T-helper 2 cell treated with Interferon-gamma antibody and Interleukin-4, amounts not matched to agents 100 ng/mL and 5 ng/mL, for 36 hours (primary cell): ENCODE results near the gene COBL. TPM values are rescaled to one million over a fixed set of nuclear protein-coding genes. Genes with fewer than 3 reads are reported as not detected.

Source experiments
- intact Hi-C: fragments of 100-400 bp; cut with micrococcal nuclease; formaldehyde crosslinking; loops from one replicate; pipeline ENCODE4 v1.15.1; 2023
- total RNA-seq: library from RNA; stranded (reverse); gene quantifications from 2 replicates; pipeline ENCODE4 v1.2.3, GENCODE V29; 2022

COBL gene
- total RNA-seq, 1 donor from 2014 or later: not detected

DNA sequence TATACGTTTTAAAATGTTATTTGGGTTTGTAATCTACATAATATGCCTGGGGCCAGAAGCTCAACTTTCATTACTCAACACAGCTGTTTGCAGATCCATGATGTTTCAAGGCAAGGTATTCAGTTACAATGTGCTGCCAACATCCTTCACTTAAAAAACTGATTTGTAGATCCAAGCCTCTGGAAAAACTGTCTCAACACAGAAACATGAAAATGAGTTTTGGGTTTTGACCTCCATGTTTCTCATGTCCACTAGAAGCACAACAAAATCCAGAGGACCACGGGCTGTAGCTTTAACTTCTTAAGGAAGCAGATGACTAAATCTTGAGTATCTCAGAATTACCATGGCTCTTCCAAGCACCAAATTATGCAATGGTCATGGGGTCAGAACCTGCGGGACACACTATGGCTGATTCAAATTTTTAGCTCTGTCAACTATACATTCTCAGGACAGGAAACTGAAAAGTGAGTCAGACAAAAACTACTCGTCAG lies 286.9 kb downstream of the COBL start:
- intact Hi-C loops: no loop called here

DNA sequence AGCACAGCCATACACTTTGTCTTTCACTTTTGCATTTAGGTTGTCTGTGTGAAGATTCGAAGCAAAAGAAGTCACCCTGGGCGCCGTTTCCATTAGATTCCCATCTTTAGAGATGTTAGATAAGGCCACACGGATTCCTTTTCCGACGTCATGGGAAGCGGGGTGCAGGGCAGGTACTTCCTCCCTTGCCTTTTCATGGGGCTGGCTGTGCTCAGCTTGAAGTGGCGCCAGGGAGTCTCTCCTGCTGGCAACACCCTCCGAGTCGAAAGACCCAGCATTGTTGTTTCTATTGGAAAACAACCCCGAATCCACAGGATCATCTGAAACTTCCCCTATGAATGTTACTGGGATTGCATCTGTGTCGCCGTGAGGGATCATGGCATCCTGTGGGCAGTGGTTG lies 287.5 kb downstream of the COBL start:
- intact Hi-C loops: no loop called here

DNA sequence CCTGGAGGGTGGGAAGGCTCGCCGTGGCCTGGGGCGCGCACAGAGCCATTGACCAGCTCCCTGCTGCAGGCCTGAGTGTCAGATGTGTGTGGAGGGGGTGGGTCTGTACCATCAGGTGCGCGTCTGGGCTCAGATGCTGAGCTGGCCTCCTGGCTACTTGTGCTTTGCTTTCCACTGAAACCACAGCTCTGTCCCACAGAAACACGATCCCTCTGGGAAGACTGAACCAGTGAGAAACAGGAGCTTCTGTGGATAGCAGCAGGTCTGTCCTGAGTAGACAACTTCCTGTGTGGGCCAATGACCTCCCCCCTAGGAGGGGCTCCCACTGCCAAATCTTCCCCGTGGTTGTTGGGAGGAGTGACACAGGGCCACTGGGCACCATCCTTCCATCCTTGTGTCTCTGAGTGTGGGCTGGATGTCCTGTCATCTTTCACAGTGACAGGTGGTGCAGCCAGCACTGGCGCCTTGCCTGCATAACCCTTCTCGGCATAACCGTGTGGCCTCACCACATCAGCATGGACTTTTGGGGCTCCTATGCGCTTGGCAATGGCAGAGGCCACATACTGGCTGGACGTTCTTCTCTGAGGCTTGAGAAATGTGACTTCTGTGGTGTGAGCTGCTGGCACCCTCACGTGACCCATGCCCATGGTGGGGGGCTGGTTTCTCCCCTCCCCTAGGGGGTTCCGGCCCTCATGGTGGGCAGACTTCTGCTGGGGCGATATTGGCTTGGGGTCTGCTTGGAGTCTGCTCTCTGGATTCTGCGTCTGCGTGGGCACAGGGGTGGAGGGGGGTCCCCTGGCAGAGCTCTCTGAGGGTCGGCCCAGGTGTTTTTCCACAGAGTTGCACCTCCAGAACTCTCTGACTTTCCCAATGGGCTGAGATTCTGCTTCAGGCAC lies 288.4 kb downstream of the COBL start:
- intact Hi-C loops: no loop called here

DNA sequence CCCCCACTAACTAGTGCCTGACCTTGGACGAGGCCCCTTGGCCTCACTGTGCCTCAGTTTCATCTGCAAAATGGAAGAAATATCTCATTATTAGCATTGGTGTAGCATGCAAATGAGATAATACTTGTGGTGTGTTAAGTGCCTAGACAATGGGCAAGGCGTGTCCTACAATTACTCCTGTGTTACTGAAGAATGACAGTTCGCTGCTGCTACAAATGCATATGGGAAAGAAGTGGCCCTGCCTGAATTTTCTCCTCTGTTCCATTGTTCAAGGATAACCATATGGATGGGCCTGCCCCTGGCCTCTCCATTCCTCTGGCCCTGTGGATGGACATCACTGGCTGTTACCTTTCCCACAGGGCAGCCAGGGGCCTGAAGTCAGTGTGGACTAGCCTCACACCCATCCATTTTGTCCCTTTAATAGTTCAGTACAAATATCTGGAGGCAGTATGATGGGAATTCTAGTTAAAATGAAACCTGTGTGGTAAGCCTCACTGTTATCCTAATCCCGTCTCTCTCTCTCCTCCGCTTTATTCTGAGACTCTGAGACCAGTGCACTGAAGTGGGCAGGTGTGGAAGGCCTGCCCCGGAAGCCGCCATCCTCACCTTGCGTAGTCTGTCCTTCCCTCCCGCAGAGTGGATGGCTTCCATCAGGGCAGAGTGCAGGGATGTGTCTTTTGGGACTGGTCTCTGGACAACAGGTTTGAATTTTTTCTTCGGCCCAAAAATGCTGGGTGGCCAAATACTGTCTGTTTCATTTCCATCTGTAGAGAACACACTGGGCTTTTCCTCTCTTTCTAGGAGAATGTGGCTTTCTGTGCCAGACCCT lies 289.3 kb downstream of the COBL start:
- intact Hi-C loops: no loop called here

DNA sequence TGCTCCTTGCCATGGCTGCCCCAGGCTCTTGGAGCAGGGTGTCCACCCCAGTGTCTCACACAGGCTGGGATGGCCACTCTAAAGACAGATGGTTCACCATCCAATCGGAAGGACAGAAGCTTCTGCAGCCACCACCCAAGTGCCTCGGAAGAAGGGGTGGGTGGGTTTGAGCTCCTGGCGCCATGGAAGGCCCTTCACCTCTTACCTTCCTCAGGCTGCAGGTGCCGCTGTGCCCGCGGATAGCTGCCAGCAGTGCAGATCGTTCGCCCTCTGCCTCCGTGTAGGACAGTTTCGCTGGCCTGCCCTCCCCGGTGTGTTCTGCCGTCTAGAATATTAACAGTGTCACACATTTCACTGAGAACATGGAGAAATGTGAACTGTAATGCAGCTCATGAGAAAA lies 290.3 kb downstream of the COBL start:
- intact Hi-C loops: no loop called here

DNA sequence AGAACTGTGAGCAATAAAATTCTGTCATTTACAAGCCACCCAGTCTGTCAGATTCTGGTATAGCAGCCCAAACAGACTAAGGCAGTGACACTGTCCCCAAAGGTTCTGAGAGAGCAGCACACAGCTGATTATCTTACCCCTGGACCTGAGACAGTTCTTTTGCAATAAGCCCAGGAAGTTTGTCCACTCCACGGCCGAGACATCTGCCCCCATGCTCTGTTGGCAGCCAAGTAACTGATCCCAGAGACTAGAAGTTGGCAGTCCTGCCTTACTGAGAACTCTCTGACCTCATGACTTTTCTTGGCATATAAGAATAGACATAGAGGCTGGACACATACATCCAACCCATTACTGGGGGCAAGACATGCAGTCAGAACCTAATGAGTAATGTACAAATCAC lies 290.9 kb downstream of the COBL start:
- intact Hi-C loops: no loop called here

DNA sequence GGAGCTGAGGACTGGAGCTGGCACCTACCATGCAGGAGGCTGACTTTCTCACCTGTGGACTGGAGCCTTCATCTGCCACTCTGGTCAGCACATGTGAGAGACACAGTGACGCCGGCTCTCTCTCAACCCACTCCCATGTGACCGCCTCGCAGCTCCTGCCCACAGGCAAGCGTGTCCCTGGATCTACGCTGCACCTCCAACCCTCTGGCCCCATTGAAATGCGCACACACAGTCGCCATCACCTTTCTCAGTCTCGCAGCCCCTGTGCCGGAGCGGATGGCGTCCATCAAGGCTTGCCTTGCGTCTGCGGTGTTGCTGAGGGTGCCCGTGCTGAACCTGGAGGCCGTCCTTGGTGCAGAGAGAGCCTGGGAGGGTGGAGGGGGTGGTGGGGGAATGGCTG lies 291.7 kb downstream of the COBL start:
- intact Hi-C loops: no loop called here

DNA sequence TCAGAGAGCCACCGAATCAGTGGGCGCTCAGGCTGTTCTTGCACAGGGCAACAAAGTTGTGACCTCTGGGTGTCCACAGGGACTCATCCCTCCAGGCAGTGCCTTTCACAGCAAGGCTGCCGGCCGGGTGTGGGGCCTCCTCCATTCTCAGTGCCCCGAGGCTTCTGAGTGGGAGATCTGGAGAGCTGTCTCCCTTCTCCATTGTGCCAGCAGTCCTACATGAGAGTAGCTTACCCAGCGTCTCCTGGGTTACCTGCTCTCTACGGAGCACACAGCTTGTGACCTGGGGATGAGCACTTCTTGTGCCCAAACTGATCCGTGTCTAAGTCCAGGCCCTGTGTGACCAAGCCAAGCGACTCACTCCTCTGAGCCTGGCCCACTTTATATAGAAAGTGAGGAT lies 293.1 kb downstream of the COBL start:
- intact Hi-C loops: no loop called here

DNA sequence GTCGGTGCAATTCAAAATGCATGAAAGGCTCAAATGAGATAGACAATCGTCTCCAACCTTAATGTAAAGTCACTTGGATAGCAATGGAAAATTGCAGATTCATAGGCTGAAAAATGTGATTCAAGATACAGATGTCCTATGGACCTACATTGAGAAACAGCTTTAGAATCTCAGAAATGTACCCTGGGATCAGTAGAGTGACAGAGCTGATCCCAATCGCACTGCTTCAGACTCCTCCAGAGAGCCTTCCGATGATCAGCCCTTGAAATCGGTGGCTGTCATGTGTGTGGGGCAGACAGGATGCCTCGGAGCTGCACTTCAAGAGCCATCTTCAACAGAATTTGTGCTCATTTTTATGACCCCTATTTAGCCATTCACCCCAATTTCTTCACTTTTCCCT lies 293.8 kb downstream of the COBL start:
- intact Hi-C loops: no loop called here

DNA sequence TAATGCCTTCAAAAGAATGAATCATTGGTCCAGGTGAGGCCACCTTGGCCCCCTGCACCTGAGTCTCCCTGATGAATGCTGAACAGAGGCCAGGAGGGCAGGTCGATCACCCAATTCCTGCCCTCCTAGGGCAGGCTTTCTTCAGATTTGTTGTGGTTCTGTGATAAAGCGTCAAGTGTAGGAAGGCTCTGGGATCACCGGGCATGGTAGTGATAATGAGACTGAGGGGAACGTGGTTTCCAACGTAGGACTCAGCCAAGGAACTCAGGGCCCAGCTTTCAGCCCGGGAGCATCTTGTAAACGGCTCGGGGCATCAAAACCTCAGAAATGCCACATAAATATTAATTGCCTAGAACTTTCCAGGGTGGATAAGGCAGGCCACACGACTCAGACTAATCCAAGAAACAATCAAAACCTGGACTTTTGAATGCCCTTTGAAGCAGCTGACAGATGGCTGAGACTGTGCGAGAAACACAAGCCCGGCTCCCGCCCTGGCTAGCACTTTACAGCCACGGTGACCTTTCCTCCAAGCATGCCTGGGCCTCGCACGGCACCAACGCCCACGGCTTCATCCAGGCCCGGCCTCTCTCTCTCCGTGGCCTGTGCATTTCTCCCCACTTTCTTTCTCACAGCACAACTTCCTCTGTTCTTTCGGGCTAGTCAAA lies 294.6 kb downstream of the COBL start:
- intact Hi-C loops: no loop called here

DNA sequence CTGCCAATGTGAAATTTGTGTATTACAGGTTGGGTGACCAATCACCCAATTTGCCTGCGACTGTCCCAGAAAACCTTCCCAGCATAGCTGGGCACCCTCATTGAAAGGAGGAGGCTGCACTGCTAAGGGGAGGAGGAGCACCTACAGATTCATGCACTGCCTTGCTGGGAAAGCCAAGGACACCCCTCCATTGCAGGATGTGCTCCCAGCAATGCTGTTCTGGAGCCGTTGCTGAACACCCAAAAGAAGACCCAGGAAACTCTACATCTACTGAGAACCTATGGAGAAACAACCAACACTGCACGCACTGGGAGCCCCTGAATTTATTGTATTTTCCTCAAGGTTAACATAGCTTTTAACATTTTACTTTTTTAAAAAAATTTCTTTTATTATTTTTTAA lies 295.7 kb downstream of the COBL start:
- intact Hi-C loops: no loop called here

DNA sequence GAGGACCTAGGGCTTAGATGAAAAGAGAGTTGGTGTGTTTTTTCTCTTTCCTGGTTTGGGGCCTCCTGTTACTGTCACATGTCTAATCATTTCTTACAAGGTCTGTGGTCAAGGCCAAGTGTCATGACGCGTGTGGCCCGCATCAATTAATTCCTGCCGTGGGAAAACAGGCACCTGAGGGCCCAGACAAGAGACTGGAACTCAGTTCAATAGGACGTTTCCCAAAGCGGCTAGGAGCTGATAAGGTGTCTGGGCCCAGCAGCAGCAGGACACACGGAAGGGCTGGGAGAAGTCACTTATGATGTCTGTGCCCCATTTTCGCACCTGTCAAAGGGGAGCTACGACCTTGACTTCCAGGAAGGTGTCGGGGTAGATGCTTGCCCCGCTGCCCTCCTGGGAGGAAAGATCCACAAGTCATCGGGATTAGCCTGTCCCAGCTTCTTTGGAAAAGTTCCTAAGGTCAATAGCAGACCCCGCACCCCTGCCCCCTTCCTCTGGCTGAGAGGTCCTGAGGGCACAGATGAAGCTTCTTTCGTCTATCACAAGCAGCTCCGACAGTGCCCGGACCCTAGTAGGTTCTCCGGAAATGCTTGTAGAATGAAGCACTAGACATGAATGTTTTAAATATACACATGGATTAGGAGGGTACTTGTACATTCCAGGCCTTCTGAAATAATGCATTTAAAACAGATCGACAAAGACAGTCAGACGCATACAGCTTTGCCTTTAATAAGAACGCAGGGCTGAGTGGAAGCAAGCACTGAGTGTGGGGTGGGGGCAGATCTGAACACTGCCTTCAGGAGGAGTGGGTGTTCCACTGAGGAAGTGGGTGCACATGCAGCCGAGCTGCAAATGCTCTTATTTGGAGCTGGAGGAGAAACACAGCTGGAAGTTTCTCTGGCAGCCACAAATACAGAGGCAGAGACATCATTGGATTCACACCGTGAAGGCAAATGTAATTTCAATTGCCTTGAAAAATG lies 296.4 kb downstream of the COBL start:
- intact Hi-C loops: no loop called here

DNA sequence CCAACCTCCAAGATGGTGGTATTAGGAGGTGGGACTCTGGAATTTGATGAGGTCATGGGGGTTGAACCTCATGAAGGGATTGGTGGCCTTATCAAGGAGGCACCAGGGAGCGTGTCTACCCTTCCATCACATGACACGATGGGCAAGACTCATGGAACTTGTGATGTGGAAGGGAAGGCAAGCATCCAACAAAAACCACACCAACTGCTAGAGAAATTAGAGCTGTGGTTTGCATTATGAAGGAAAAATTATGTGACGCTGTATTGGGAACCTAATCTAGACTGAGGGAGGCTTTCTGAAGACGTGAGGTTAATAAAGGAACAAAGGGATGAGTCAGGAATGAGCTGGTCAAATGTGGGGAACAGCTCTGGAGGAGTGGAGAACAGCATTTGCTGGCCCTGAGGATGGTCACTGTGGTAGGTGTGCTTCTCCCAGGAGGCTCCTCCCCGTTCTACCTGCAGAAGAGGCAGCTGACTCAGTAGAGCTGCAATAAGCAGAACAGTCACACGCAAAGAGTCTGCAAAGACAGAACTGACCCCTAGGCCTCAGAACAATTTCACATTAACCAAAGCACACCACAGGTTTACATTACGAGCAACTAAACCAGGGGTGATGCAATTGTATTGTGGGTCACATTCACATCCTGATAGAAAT lies 297.3 kb downstream of the COBL start:
- intact Hi-C loops: no loop called here

DNA sequence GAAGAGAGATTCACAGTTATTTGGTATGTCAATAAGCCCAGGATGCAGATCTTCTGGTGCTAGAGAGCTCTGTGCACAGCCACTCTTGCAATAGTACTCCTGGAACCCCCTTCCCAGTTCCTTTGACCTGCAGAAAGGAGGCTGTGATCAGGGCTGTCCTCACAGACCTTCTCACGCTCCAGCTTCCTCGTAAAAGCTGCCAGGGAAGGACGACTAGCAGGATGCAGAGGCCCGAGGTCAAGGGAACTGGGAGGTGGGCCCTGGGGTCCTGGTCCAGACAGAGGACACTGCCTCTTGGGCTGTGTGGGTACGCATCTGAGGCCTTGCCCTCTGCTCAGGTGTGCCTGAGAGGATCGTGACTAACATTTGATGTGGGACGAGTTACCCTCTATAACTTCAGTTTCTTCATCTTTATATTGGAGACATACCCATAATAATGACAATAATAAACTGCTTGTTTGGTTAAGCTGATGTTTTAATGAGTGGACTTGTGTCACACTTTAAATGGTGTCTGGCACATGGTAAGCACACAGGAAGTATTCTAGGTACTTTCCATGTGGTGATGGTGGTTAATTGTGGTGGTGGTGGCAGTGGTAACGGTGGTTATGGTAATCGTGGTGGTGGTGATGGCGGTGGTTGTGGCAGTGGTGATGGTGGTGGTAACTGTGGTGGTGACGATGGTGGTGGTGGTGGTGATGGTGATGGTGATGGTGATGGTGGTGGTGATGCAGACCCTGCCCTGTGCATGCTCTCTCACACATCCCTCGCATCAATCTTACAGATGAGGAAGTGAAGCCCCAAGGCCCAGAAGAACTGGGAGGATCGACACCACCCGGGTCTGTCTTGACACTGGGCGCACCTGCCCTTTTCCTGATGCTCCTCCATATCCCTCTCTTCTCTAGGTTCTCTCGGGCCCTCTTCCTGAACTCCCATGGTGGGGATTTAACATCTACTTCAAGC lies 298.8 kb downstream of the COBL start:
- intact Hi-C loops: no loop called here

DNA sequence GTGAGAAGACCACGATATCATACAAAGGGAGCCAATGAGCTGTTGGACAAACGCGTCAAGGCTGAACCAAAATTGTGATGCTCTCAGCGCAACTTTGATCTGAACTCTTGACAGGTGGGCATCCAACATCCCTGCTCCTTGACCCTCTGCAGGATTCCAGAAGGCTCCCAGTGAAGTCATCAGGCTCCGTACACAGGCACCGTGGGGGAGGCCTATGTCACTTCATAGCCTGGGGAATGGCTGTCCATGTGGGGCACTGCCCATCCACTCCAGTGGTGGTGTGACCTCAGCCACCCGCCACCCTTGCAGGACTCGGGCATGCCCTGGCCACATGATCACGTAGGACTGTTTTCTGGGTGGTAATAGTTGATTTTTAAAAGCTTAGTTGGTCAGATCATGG lies 300.1 kb downstream of the COBL start:
- intact Hi-C loops: no loop called here

DNA sequence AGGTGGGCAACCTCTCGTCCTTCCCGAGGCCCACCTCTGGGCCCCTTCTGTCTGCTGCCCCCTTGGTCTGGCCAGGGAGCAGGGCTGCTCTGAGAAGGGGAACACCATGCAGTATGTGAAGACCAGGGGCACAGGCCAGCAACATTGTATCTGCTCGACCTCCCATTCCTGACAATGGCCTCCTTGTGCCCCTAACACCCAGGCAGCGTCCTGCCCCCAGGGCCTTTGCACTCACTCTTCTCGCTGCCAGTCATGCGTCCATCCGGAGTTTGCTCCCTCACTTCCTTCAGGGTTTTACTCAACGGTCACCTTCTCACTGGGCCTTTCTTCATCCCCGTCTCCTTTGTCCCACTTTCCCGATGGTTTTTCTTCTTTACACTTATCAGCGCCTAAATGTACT lies 301.0 kb downstream of the COBL start:
- intact Hi-C loops: no loop called here

DNA sequence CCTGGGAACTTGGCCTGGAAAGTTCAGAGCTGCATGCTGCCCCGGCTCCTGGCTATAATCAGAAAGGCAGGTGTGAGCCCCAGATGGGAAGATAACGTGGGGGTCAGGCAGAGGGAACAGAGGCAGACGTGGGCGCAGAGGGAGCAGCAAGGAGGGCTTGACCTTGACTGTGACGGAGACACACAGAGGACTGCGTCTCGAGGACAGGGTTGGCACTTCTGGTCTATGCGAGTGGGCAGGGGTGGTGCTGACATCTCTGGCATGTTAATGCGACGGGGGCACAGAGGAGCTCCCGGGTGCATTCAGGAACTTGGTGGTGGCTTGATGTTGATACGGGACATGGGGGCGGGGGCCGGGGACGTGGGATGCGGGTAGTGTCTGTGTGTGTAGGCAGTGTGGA lies 301.8 kb downstream of the COBL start:
- intact Hi-C loops: no loop called here

DNA sequence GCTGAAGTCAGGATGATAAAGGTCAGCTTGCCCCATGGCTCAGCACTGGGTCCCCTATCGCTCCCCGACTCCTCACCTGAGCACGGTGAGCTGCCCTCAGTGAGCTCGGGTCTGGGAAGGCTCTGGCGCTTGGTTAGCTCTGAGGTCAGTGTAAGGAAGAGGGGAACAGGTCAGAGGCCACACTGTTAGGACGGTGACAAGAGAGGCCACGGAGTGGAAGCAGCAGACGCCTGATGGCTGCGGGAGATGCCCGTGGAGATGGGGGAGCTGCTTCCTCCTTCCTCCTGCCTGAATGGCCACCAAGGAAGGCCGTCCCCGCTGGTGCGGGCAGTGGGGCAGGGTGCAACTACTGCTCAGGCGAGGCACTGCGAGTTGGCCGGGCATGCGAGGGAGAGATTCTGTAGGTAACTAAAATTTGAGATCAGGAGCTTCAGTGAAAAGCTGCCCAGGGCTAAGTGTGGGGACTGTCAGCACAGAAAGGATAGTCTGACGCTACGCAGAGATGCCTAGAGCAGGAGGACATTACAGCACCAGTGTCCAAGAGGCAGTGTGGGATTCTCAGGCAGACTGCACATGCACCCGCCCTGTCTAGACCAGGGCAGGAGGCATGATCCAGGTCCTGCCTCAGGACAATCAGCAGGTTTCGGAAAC lies 302.6 kb downstream of the COBL start:
- intact Hi-C loops: no loop called here
